Osteoblast (primary cell): ENCODE measurements around the gene ATP6V0E1. TPM values are rescaled to one million over a fixed set of nuclear protein-coding genes. Genes with fewer than 3 reads are reported as not detected.

Source experiments
- DNase-seq: peaks from one replicate; pipeline ENCODE4 v3.0.0; 2011; ENCODE audit warnings: low spot score, mixed read lengths; ENCODE audit not compliant: insufficient read length; ENCODE audit errors: missing footprints
- H2AFZ ChIP-seq: 2 replicates; pipeline ENCODE4 v1.6.0; 2011; ENCODE audit warnings: mild to moderate bottlenecking, low read length
- H3K27ac ChIP-seq: 2 replicates; pipeline ENCODE4 v1.5.1; 2011; ENCODE audit warnings: mild to moderate bottlenecking, low read depth, low read length, moderate library complexity
- H3K27me3 ChIP-seq: 2 replicates; pipeline ENCODE4 v1.6.0; 2012; ENCODE audit warnings: mild to moderate bottlenecking, control low read depth, inconsistent platforms, low read length, moderate library complexity; ENCODE audit not compliant: insufficient read depth
- H3K36me3 ChIP-seq: 2 replicates; pipeline ENCODE4 v1.5.1; 2011; ENCODE audit warnings: mild to moderate bottlenecking, low read length, control low read depth, moderate library complexity; ENCODE audit not compliant: insufficient read depth
- H3K4me1 ChIP-seq: 2 replicates; pipeline ENCODE4 v1.5.1; 2011; ENCODE audit warnings: mild to moderate bottlenecking, low read length, control low read depth, moderate library complexity; ENCODE audit not compliant: insufficient read depth
- H3K4me2 ChIP-seq: 2 replicates; pipeline ENCODE4 v1.6.0; 2011; ENCODE audit warnings: mild to moderate bottlenecking, low read length; ENCODE audit not compliant: insufficient read depth
- H3K4me3 ChIP-seq: fragments of 200-600 bp; sonication (generic); 3 replicates; pipeline ENCODE4 v1.5.1; 2012; ENCODE audit warnings: mild to moderate bottlenecking, low read length, inconsistent platforms; ENCODE audit not compliant: insufficient read depth
- H3K79me2 ChIP-seq: 2 replicates; pipeline ENCODE4 v1.6.0; 2012; ENCODE audit warnings: mild to moderate bottlenecking, low read length, control low read depth, inconsistent platforms; ENCODE audit not compliant: insufficient read depth
- H3K9me3 ChIP-seq: 2 replicates; pipeline ENCODE4 v1.5.1; 2011; ENCODE audit warnings: low read depth, low read length, control low read depth
- H4K20me1 ChIP-seq: 2 replicates; pipeline ENCODE4 v1.6.0; 2012; ENCODE audit warnings: mild to moderate bottlenecking, low read length, control low read depth; ENCODE audit not compliant: insufficient read depth
- total RNA-seq: library from RNA; depleted of rRNA; stranded (reverse); fragments of >200 nt; gene quantifications from 2 replicates; pipeline ENCODE4 v1.2.3, GENCODE V29; 2012
- TF ChIP-seq, protein P1 (sequence below): IDR thresholded peaks from 2 replicates; pipeline ENCODE4 v1.5.1; 2011; ENCODE audit warnings: mild to moderate bottlenecking, low read depth, low read length, moderate library complexity; ENCODE audit errors: extremely low read depth

Gene ATP6V0E1
- total RNA-seq, 1 donor, result 177 TPM

DNA sequence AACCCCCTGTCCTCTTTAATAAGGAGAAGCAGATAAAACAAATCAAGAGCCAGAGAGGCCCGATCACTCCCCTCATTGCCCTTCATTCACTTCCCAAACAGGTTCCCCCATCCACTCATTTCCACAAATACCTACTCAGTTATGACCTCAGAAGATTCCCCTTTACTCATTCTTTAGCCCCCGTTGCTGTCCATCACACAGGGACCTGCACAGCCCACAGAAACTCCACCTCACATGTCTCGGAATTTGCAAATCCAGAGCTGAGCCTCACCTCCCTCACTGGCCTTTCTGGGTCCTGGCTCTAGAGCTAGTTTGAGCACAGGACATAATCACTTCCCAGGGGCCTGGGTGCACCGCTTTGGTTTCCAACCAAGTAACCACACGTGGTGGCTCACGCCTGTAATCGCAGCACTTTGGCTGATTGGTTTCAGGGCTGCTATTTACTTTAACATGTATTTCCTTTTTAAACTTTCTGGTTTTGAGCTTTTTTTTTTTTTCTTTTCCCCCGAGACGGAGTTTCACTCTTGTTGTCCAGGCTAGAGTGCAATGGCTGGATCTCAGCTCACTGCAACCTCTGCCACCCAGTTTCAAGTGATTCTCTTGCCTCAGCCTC lies 17.8 kb downstream of the ATP6V0E1 start:
- Histone ChIP-seq H2AFZ (no peak overlapping the region), H3K36me3 (peaks cover 7% of the 10 kb centered on the region), H3K4me1 (no peaks in the 10 kb centered on the region), H3K27ac (no peak overlapping the region), H3K4me2 (no peak overlapping the region), H3K9me3 (no peaks in the 10 kb centered on the region), H4K20me1 (peaks cover 35% of the 10 kb centered on the region), H3K4me3 (no peak overlapping the region), H3K79me2 (peaks cover 92% of the 10 kb centered on the region), H3K27me3 (no peaks in the 10 kb centered on the region)
- no peak for DNase-seq
- TF ChIP-seq, protein P1, sequence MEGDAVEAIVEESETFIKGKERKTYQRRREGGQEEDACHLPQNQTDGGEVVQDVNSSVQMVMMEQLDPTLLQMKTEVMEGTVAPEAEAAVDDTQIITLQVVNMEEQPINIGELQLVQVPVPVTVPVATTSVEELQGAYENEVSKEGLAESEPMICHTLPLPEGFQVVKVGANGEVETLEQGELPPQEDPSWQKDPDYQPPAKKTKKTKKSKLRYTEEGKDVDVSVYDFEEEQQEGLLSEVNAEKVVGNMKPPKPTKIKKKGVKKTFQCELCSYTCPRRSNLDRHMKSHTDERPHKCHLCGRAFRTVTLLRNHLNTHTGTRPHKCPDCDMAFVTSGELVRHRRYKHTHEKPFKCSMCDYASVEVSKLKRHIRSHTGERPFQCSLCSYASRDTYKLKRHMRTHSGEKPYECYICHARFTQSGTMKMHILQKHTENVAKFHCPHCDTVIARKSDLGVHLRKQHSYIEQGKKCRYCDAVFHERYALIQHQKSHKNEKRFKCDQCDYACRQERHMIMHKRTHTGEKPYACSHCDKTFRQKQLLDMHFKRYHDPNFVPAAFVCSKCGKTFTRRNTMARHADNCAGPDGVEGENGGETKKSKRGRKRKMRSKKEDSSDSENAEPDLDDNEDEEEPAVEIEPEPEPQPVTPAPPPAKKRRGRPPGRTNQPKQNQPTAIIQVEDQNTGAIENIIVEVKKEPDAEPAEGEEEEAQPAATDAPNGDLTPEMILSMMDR, result no peak

DNA sequence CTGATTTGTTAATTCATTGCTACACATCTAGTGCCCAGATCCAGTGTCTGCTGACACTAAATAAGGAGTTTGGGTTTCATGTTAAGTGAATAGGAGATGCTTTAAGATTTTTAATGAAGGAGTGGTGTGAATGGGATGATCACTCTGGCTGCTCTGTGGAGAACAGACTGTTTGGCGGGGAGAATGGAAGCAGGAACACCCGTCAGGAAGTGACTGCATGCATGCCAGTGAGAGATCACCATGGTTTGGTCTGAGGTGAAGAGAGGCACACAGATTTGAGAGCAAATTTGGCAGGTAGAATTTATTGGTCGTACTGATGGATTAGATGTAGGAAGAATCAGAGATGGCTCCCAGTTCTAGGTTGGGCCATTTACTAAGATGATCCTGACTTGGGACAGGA lies 19.8 kb downstream of the ATP6V0E1 start:
- Histone ChIP-seq H3K4me3 (no peak overlapping the region), H3K9me3 (no peaks in the 10 kb centered on the region), H3K4me2 (no peak overlapping the region), H3K27me3 (no peaks in the 10 kb centered on the region), H3K4me1 (no peaks in the 10 kb centered on the region), H3K79me2 (peaks cover 99% of the 10 kb centered on the region), H4K20me1 (peaks cover 39% of the 10 kb centered on the region), H2AFZ (no peak overlapping the region), H3K36me3 (no peaks in the 10 kb centered on the region), H3K27ac (no peak overlapping the region)
- no peak for DNase-seq
- TF ChIP-seq, protein P1, result no peak

DNA sequence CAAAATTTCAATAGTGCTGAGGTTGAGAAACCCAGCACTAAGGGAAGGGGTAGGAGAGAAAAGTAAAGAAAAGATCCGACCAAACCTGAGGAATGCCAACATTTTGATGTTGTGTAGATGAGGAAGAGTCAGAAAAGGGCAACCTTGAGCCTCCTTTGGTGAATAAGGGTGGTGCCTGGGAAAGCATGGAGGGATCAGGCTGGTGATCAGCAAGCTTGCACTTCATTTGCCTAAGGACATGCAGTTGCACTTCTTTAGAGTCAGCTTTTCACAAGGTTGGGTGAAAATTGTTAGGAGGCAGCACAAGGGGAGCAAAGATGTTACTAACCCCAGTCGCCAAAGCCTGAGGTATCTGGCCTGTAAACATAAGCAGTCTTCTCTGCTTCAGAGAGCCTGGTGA lies 20.4 kb downstream of the ATP6V0E1 start:
- H3K4me3 ChIP-seq, result no peak overlapping the region
- H3K27me3 ChIP-seq, result no peaks in the 10 kb centered on the region
- no peaks in the 10 kb centered on the region for H3K9me3 ChIP-seq
- DNase-seq, result no peak
- TF ChIP-seq, protein P1, result no peak
- no peaks in the 10 kb centered on the region for H3K36me3 ChIP-seq
- H3K4me1 ChIP-seq, result no peaks in the 10 kb centered on the region
- no peak overlapping the region for H3K27ac ChIP-seq
- H3K4me2 ChIP-seq, result no peak overlapping the region
- H2AFZ ChIP-seq, result no peak overlapping the region
- H4K20me1 ChIP-seq, result peaks cover 39% of the 10 kb centered on the region
- peaks cover 96% of the 10 kb centered on the region for H3K79me2 ChIP-seq

DNA sequence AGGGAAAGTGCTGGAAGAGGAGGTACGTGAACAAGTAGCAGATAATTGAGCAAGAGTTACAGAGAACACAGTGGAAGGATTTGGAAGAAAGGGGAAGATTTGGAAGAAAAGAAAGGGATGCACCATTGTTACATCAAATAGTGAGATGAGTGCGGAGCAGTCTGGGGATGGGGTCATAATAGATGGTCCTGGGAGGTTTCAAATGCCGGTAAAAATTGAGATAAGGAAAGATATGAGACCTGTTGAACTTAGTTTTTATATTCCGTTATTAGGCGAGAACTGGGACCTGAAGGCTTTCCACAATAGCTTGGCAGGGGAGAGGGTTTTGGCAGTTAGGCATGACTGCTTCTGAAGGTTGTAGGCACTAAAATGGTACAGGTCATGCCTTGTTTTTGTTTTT lies 20.9 kb downstream of the ATP6V0E1 start:
- TF ChIP-seq, protein P1, result no peak
- Histone ChIP-seq H4K20me1 (peaks cover 41% of the 10 kb centered on the region), H3K4me2 (no peak overlapping the region), H2AFZ (no peak overlapping the region), H3K79me2 (peaks cover 95% of the 10 kb centered on the region), H3K4me3 (no peak overlapping the region), H3K27me3 (no peaks in the 10 kb centered on the region), H3K36me3 (no peaks in the 10 kb centered on the region), H3K27ac (no peak overlapping the region), H3K9me3 (no peaks in the 10 kb centered on the region), H3K4me1 (no peaks in the 10 kb centered on the region)
- DNase-seq, result no peak
